ENCODE data around the gene EHF. TPM values are rescaled to one million over a fixed set of nuclear protein-coding genes. Genes with fewer than 3 reads are reported as not detected.

EHF gene
- total RNA-seq, 1 donor from 2014 or later: 1.2 TPM

GRCh38 chr11:34641456-34641855, 20.6 kb downstream of the EHF start:
- H3K27ac Mint-ChIP-seq: no peak overlapping the region
- H3K9me3 Mint-ChIP-seq: no peaks in the 10 kb centered on the region
- H3K4me3 Mint-ChIP-seq: no peak overlapping the region
- H3K36me3 Mint-ChIP-seq: no peaks in the 10 kb centered on the region
- no peaks in the 10 kb centered on the region for H3K27me3 Mint-ChIP-seq (ENCODE audit: low read depth)
- H3K4me1 Mint-ChIP-seq: peaks cover 37% of the 10 kb centered on the region
- TF ChIP-seq CTCF (IDR thresholded peaks at IDR 0.05; ENCODE audit: unreplicated experiment): no peak
- no peak for DNase-seq (ENCODE audit: low spot score in 2 of 2, unreplicated experiment in 2 of 2)

- Mint-ChIP-seq H3K9me3 (no peaks in the 10 kb centered on the region), H3K4me1 (peaks cover 37% of the 10 kb centered on the region), H3K36me3 (no peaks in the 10 kb centered on the region), H3K27ac (no peak overlapping the region), H3K4me3 (no peak overlapping the region), H3K27me3 (ENCODE audit: low read depth) (no peaks in the 10 kb centered on the region)
- no peak for DNase-seq (ENCODE audit: low spot score in 2 of 2, unreplicated experiment in 2 of 2)
- TF ChIP-seq CTCF (IDR thresholded peaks at IDR 0.05; ENCODE audit: unreplicated experiment): no peak
These were observed 21.2 kb downstream of the EHF start for GRCh38 chr11:34642001-34642554.

GRCh38 chr11:34642873-34643272, 22.0 kb downstream of the EHF start:
- H3K4me1 Mint-ChIP-seq: peaks cover 37% of the 10 kb centered on the region

GRCh38 chr11:34643311-34643710, 22.4 kb downstream of the EHF start:
- Mint-ChIP-seq H3K4me1 (peaks cover 37% of the 10 kb centered on the region), H3K4me3 (no peak overlapping the region), H3K9me3 (no peaks in the 10 kb centered on the region), H3K27ac (no peak overlapping the region), H3K36me3 (no peaks in the 10 kb centered on the region), H3K27me3 (ENCODE audit: low read depth) (no peaks in the 10 kb centered on the region)
- TF ChIP-seq CTCF (IDR thresholded peaks at IDR 0.05; ENCODE audit: unreplicated experiment): no peak
- DNase-seq (ENCODE audit: low spot score in 2 of 2, unreplicated experiment in 2 of 2): no peak

More at GRCh38 chr11:34642873-34643272, 22.0 kb downstream of the EHF start:
- no peaks in the 10 kb centered on the region for H3K9me3 Mint-ChIP-seq
- no peaks in the 10 kb centered on the region for H3K36me3 Mint-ChIP-seq
- no peaks in the 10 kb centered on the region for H3K27me3 Mint-ChIP-seq (ENCODE audit: low read depth)
- H3K27ac Mint-ChIP-seq: no peak overlapping the region
- no peak overlapping the region for H3K4me3 Mint-ChIP-seq
- no peak for DNase-seq (ENCODE audit: low spot score in 2 of 2, unreplicated experiment in 2 of 2)
- TF ChIP-seq CTCF (IDR thresholded peaks at IDR 0.05; ENCODE audit: unreplicated experiment): no peak

GRCh38 chr11:34643846-34644245, 23.0 kb downstream of the EHF start:
- peaks cover 37% of the 10 kb centered on the region for H3K4me1 Mint-ChIP-seq
- H3K9me3 Mint-ChIP-seq: no peaks in the 10 kb centered on the region
- TF ChIP-seq CTCF (IDR thresholded peaks at IDR 0.05; ENCODE audit: unreplicated experiment): no peak
- H3K27me3 Mint-ChIP-seq (ENCODE audit: low read depth): no peaks in the 10 kb centered on the region
- no peak overlapping the region for H3K4me3 Mint-ChIP-seq
- no peak for DNase-seq (ENCODE audit: low spot score in 2 of 2, unreplicated experiment in 2 of 2)
- H3K27ac Mint-ChIP-seq: no peak overlapping the region
- H3K36me3 Mint-ChIP-seq: no peaks in the 10 kb centered on the region

All from mesothelial cell of epicardium (in vitro differentiated cells).